ENCODE results near the gene SLC25A45. TPM values are rescaled to one million over a fixed set of nuclear protein-coding genes. Genes with fewer than 3 reads are reported as not detected.

SLC25A45 gene
- total RNA-seq, 1 donor from 2014 or later, result 1.9 TPM

- Histone ChIP-seq H2AFZ (ENCODE audit: low read depth, low read length) (no peak overlapping the region), H4K20me1 (ENCODE audit: insufficient read depth, low read length) (no peaks in the 10 kb centered on the region), H3K4me1 (ENCODE audit: insufficient read depth, low read length) (peaks cover 27% of the 10 kb centered on the region), H3K27ac (ENCODE audit: low read depth, low read length) (no peak overlapping the region), H3K4me3 (ENCODE audit: insufficient read depth, low read depth, low read length) (no peak overlapping the region), H3K79me2 (ENCODE audit: insufficient read depth, low read length) (no peaks in the 10 kb centered on the region), H3K9ac (ENCODE audit: low read length) (no peak overlapping the region), H3K27me3 (ENCODE audit: insufficient read depth, low read length) (no peaks in the 10 kb centered on the region), H3K36me3 (ENCODE audit: insufficient read depth, low read length) (no peaks in the 10 kb centered on the region), H3K9me3 (ENCODE audit: insufficient read depth, low read depth, low read length) (no peaks in the 10 kb centered on the region), H3K4me2 (ENCODE audit: low read length) (no peak overlapping the region)
- peaks cover 34% of the 10 kb centered on the region for H3K4me1 Mint-ChIP-seq (ENCODE audit: low read depth, unreplicated experiment)
- no peak overlapping the region for H3K4me3 Mint-ChIP-seq (ENCODE audit: unreplicated experiment)
- H3K9me3 Mint-ChIP-seq (ENCODE audit: unreplicated experiment), result no peaks in the 10 kb centered on the region
- TF ChIP-seq EZH2 (IDR thresholded peaks at IDR 0.05; ENCODE audit: insufficient read depth, low read length), result no peak
- H3K36me3 Mint-ChIP-seq (ENCODE audit: low read depth, unreplicated experiment), result no peaks in the 10 kb centered on the region
- DNase-seq (ENCODE audit: low read depth) (no peak), FAIRE-seq (no peak)
- peak overlapping the region; percentile 47 for H3K27ac Mint-ChIP-seq (ENCODE audit: unreplicated experiment)
- H3K27me3 Mint-ChIP-seq (ENCODE audit: low read depth, unreplicated experiment), result no peaks in the 10 kb centered on the region
These were observed 1.9 kb downstream of the SLC25A45 start for GRCh38 chr11:65380460-65381119.

GRCh38 chr11:65379698-65380459 lies 2.6 kb downstream of the SLC25A45 start:
- Mint-ChIP-seq H3K36me3 (ENCODE audit: low read depth, unreplicated experiment) (no peaks in the 10 kb centered on the region), H3K9me3 (ENCODE audit: unreplicated experiment) (no peaks in the 10 kb centered on the region), H3K27me3 (ENCODE audit: low read depth, unreplicated experiment) (peaks cover 2% of the 10 kb centered on the region), H3K27ac (ENCODE audit: unreplicated experiment) (peak overlapping the region; percentile 47), H3K4me1 (ENCODE audit: low read depth, unreplicated experiment) (peaks cover 31% of the 10 kb centered on the region), H3K4me3 (ENCODE audit: unreplicated experiment) (no peak overlapping the region)
- no peaks in the 10 kb centered on the region for H3K9me3 ChIP-seq (ENCODE audit: insufficient read depth, low read depth, low read length)
- no peak overlapping the region for H3K9ac ChIP-seq (ENCODE audit: low read length)
- no peak overlapping the region for H3K27ac ChIP-seq (ENCODE audit: low read depth, low read length)
- no peak overlapping the region for H3K4me3 ChIP-seq (ENCODE audit: insufficient read depth, low read depth, low read length)
- TF ChIP-seq, protein P1, sequence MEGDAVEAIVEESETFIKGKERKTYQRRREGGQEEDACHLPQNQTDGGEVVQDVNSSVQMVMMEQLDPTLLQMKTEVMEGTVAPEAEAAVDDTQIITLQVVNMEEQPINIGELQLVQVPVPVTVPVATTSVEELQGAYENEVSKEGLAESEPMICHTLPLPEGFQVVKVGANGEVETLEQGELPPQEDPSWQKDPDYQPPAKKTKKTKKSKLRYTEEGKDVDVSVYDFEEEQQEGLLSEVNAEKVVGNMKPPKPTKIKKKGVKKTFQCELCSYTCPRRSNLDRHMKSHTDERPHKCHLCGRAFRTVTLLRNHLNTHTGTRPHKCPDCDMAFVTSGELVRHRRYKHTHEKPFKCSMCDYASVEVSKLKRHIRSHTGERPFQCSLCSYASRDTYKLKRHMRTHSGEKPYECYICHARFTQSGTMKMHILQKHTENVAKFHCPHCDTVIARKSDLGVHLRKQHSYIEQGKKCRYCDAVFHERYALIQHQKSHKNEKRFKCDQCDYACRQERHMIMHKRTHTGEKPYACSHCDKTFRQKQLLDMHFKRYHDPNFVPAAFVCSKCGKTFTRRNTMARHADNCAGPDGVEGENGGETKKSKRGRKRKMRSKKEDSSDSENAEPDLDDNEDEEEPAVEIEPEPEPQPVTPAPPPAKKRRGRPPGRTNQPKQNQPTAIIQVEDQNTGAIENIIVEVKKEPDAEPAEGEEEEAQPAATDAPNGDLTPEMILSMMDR (IDR thresholded peaks at IDR 0.05; ENCODE audit: insufficient read depth, low read depth, low read length), result no peak
- TF ChIP-seq EZH2 (IDR thresholded peaks at IDR 0.05; ENCODE audit: insufficient read depth, low read length), result no peak
- no peaks in the 10 kb centered on the region for H3K36me3 ChIP-seq (ENCODE audit: insufficient read depth, low read length)
- FAIRE-seq (no peak), DNase-seq (ENCODE audit: low read depth) (no peak)
- no peaks in the 10 kb centered on the region for H4K20me1 ChIP-seq (ENCODE audit: insufficient read depth, low read length)
- no peaks in the 10 kb centered on the region for H3K79me2 ChIP-seq (ENCODE audit: insufficient read depth, low read length)
- peaks cover 27% of the 10 kb centered on the region for H3K4me1 ChIP-seq (ENCODE audit: insufficient read depth, low read length)
- no peaks in the 10 kb centered on the region for H3K27me3 ChIP-seq (ENCODE audit: insufficient read depth, low read length)
- no peak overlapping the region for H2AFZ ChIP-seq (ENCODE audit: low read depth, low read length)
- no peak overlapping the region for H3K4me2 ChIP-seq (ENCODE audit: low read length)

GRCh38 chr11:65378928-65379638 lies 3.4 kb downstream of the SLC25A45 start:
- Mint-ChIP-seq H3K36me3 (ENCODE audit: low read depth, unreplicated experiment) (no peaks in the 10 kb centered on the region), H3K27ac (ENCODE audit: unreplicated experiment) (peak overlapping the region; percentile 26), H3K9me3 (ENCODE audit: unreplicated experiment) (no peaks in the 10 kb centered on the region), H3K27me3 (ENCODE audit: low read depth, unreplicated experiment) (peaks cover 2% of the 10 kb centered on the region), H3K4me3 (ENCODE audit: unreplicated experiment) (no peak overlapping the region), H3K4me1 (ENCODE audit: low read depth, unreplicated experiment) (peaks cover 24% of the 10 kb centered on the region)
- Histone ChIP-seq H3K9ac (ENCODE audit: low read length) (no peak overlapping the region), H3K27ac (ENCODE audit: low read depth, low read length) (no peak overlapping the region), H2AFZ (ENCODE audit: low read depth, low read length) (no peak overlapping the region), H3K79me2 (ENCODE audit: insufficient read depth, low read length) (no peaks in the 10 kb centered on the region), H3K27me3 (ENCODE audit: insufficient read depth, low read length) (no peaks in the 10 kb centered on the region), H3K36me3 (ENCODE audit: insufficient read depth, low read length) (no peaks in the 10 kb centered on the region), H4K20me1 (ENCODE audit: insufficient read depth, low read length) (no peaks in the 10 kb centered on the region), H3K9me3 (ENCODE audit: insufficient read depth, low read depth, low read length) (no peaks in the 10 kb centered on the region), H3K4me3 (ENCODE audit: insufficient read depth, low read depth, low read length) (no peak overlapping the region), H3K4me1 (ENCODE audit: insufficient read depth, low read length) (peaks cover 21% of the 10 kb centered on the region), H3K4me2 (ENCODE audit: low read length) (no peak overlapping the region)
- TF ChIP-seq EZH2 (IDR thresholded peaks at IDR 0.05; ENCODE audit: insufficient read depth, low read length), result no peak
- TF ChIP-seq, protein P1 (IDR thresholded peaks at IDR 0.05; ENCODE audit: insufficient read depth, low read depth, low read length), result no peak
- DNase-seq (ENCODE audit: low read depth) (no peak), FAIRE-seq (no peak)
